HL-60 (cell line): ENCODE measurements around the gene TSC22D1.

Experiments used
- DNase-seq, 2 experiments: peaks; one replicate each; pipeline ENCODE4 v3.0.0-alpha.2; 2010 to 2020; ENCODE audit warnings: low read depth in 1 of 2, low spot score in 1 of 2
- H3K27ac ChIP-seq: fragments of 250-450 bp; sonication (Bioruptor Pico); replicated peaks from 2 replicates; pipeline ENCODE4 v1.5.1; 2020; ENCODE audit warnings: mild to moderate bottlenecking, moderate library complexity
- H3K27me3 ChIP-seq: fragments of 250-450 bp; sonication (Bioruptor Pico); 2 replicates; pipeline ENCODE4 v1.5.1; 2021; ENCODE audit warnings: mild to moderate bottlenecking, moderate library complexity; ENCODE audit not compliant: insufficient read depth, poor library complexity, severe bottlenecking
- H3K4me3 ChIP-seq: replicated peaks from 2 replicates; pipeline ENCODE4 v1.5.1; 2011; ENCODE audit warnings: mild to moderate bottlenecking, control low read depth, low read length; ENCODE audit not compliant: insufficient read depth
- GABPA ChIP-seq: IDR thresholded peaks from 2 replicates; pipeline ENCODE4 v1.6.1; 2012; ENCODE audit warnings: low read depth
- POLR2AphosphoS5 ChIP-seq: IDR thresholded peaks from 2 replicates; pipeline ENCODE4 v1.6.1; 2012; ENCODE audit warnings: low read depth
- REST ChIP-seq: IDR thresholded peaks from 2 replicates; pipeline ENCODE4 v1.6.1; 2012; ENCODE audit warnings: low read depth; ENCODE audit not compliant: insufficient replicate concordance
- SPI1 ChIP-seq: IDR thresholded peaks from 2 replicates; pipeline ENCODE4 v1.6.1; 2012; ENCODE audit warnings: low read depth, mild to moderate bottlenecking, borderline replicate concordance
- TF ChIP-seq, protein P1 (sequence below): IDR thresholded peaks from one replicate; pipeline ENCODE4 v1.5.1; 2011; ENCODE audit warnings: low read length, control low read depth, inconsistent platforms; ENCODE audit not compliant: insufficient read depth

The TSC22D1 gene

GRCh38 chr13:44431150-44431549 lies 145.0 kb downstream of the TSC22D1 start:
- DNase-seq, result no peak
- peaks cover 3% of the 10 kb centered on the region for H3K27me3 ChIP-seq
- H3K4me3 ChIP-seq, result no peak overlapping the region
- no peak overlapping the region for H3K27ac ChIP-seq
- TF ChIP-seq, protein P1, sequence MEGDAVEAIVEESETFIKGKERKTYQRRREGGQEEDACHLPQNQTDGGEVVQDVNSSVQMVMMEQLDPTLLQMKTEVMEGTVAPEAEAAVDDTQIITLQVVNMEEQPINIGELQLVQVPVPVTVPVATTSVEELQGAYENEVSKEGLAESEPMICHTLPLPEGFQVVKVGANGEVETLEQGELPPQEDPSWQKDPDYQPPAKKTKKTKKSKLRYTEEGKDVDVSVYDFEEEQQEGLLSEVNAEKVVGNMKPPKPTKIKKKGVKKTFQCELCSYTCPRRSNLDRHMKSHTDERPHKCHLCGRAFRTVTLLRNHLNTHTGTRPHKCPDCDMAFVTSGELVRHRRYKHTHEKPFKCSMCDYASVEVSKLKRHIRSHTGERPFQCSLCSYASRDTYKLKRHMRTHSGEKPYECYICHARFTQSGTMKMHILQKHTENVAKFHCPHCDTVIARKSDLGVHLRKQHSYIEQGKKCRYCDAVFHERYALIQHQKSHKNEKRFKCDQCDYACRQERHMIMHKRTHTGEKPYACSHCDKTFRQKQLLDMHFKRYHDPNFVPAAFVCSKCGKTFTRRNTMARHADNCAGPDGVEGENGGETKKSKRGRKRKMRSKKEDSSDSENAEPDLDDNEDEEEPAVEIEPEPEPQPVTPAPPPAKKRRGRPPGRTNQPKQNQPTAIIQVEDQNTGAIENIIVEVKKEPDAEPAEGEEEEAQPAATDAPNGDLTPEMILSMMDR, result no peak
- TF ChIP-seq SPI1, result no peak
- TF ChIP-seq POLR2AphosphoS5, result no peak
- no peak for TF ChIP-seq GABPA
- no peak for TF ChIP-seq REST

GRCh38 chr13:44429311-44429710 lies 146.8 kb downstream of the TSC22D1 start:
- no peak for DNase-seq
- TF ChIP-seq SPI1 (no peak), GABPA (no peak), REST (no peak), POLR2AphosphoS5 (no peak)
- TF ChIP-seq, protein P1, result no peak

DNA sequence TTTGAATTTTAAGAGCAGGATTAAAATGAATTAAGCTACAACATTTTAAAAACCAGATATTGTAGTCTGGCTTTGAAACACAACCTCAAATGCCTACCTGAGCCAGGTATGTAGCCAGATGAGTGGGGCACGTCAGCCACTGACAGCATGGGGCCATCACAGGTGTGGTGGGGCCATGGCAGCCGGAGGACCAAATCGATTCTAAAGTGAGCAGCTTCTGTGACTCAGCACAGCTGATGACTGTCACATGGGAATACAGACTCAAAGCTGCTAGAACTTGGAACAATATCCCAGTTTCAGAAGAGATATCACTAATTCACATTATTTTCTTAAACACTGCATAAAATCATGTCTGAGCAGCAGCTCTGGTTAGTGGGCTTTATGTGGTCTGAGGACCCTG lies 149.7 kb downstream of the TSC22D1 start:
- TF ChIP-seq GABPA, result no peak
- H3K27me3 ChIP-seq, result no peaks in the 10 kb centered on the region

More at GRCh38 chr13:44429311-44429710, 146.8 kb downstream of the TSC22D1 start:
- H3K27me3 ChIP-seq, result no peaks in the 10 kb centered on the region
- no peak overlapping the region for H3K27ac ChIP-seq
- H3K4me3 ChIP-seq, result no peak overlapping the region

DNA sequence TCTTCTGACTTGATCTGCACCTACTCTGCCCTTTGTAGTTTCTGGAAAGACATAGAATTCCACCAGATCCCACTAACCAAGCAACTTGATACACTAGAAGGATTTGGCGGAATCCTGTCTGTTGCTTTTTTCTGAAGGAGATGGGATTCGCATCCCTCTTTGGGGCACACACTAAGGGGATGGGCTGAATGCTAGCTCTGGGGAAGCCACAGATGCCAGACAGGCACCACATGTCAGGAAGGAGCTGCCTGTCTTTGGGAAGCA lies 150.4 kb downstream of the TSC22D1 start:
- TF ChIP-seq, protein P1, result no peak
- TF ChIP-seq GABPA (no peak), REST (no peak), SPI1 (no peak), POLR2AphosphoS5 (no peak)
- no peak for DNase-seq
- no peak overlapping the region for H3K4me3 ChIP-seq
- H3K27me3 ChIP-seq, result no peaks in the 10 kb centered on the region
- no peak overlapping the region for H3K27ac ChIP-seq

More for the DNA sequence above, 149.7 kb downstream of the TSC22D1 start:
- no peak for DNase-seq
- Histone ChIP-seq H3K4me3 (no peak overlapping the region), H3K27ac (no peak overlapping the region)
